NCI-H446 treated with DMSO at 0.1 percent for 48 hours (cell line): Measurements from ENCODE around the gene BICDL2.

Experiments
- DNase-seq: peaks from one replicate; lab custom pipeline; 2025; lab: John Stamatoyannopoulos, UW

The BICDL2 gene

GRCh38 chr16:3047387-3047720 is 10.6 kb upstream of the BICDL2 start:
- DNase-seq: no peak

DNA sequence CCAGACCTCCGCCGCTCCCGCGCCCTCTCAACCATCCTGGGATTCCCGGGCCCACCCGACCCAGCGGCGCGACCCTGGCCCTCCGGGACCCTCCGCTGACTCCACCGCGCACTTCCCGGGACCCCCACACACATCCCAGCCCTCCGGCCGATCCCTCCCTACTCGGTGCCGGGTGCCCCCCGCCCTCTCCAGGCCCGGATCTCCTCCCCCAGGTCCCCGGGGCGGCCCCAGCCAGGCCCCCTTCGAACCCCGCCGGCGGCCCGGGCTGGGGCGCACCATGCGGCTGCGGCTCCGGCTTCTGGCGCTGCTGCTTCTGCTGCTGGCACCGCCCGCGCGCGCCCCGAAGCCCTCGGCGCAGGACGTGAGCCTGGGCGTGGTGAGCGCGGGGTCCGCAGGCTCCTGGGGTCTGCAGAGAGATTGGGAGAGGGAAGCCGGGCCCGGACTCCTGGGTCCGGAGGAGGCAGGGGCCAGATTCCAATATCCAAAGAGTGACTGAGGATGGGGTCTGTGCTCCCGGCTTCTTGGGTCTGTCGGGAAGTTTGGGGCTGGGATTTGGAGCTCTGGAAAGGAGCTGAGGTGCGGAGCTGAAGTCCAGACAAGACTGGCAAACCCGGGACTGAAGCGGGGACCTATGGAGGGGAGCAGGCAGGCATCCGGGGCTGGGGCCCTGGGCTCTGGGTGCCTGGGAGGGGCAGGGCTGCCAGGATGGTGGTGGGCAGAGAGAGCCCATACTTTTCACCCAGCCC is 10.1 kb upstream of the BICDL2 start:
- DNase-seq: no peak

DNA sequence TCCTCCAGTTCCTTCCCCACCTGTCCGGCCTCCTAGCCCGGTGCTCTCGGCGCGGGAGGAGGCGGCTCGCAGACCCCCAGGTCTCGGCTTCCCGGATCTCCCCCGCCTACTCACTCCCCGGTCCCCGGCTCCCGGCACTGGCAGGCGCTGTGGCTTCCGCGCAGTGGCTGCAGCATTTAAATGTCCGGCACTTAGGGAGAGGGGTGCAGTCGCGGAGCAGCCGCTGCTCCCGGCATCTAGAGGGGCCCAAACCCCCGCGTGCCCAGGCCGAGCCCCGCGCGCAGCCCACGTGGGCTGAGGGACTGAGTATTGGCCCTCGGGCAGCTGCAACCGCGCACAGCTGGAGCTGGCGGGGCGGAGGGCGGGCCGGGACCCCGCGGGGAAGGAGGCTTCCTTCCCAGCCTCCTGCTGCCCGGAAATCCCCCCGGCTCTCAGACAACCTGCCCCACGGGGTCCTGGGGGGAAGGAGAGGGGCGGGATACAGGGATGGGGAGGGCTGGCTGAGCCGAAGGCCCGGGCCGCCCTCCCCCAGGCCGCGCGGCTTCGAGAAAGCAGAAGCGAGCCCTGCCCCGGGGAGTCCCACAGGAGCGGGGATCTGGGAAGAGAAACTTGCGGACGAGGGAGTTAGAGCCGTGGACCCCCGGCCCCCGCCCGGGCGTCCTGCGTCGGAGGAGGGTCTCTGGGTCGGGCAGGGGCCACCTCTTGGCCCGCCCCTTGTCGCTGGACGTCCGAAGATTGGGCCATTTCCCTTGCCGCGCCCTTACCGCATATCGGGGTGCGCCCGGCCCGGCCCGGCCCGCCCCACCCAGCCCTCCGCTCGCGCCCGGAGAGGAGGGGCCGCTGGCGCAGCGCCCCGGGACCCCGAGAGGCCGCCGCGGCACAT is 9.3 kb upstream of the BICDL2 start, which contains the start of gene MMP25:
Gene MMP25 (plus strand): TSS at position 804 of the 883 bp plus-strand sequence. CDS start 357 bp downstream, outside the sequence.
- DNase-seq: no peak

GRCh38 chr16:3044708-3045107 is 8.0 kb upstream of the BICDL2 start:
- no peak for DNase-seq

DNA sequence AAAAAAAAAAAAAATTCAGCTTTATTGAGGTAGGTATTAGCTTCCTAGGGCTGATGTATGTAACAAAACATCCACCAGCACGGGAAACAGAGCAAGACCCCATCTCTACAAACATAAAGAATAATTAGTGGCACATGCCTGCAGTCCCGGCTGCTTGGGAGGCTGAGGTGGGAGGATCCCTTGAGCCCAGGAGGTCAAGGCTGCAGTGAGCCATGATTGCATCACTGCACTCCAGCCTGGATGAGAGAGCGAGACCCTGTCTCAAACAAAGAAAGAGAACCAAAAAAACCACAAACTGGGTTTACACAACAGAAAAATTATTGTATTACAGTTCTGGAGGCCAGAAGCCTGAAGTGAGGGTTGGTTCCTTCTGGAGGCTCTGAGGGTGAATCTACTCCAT is 5.6 kb upstream of the BICDL2 start:
- no peak for DNase-seq

- DNase-seq: no peak
These were observed 2.2 kb upstream of the BICDL2 start for GRCh38 chr16:3038896-3039295.

GRCh38 chr16:3038256-3038655 is 1.5 kb upstream of the BICDL2 start:
- DNase-seq: no peak

DNA sequence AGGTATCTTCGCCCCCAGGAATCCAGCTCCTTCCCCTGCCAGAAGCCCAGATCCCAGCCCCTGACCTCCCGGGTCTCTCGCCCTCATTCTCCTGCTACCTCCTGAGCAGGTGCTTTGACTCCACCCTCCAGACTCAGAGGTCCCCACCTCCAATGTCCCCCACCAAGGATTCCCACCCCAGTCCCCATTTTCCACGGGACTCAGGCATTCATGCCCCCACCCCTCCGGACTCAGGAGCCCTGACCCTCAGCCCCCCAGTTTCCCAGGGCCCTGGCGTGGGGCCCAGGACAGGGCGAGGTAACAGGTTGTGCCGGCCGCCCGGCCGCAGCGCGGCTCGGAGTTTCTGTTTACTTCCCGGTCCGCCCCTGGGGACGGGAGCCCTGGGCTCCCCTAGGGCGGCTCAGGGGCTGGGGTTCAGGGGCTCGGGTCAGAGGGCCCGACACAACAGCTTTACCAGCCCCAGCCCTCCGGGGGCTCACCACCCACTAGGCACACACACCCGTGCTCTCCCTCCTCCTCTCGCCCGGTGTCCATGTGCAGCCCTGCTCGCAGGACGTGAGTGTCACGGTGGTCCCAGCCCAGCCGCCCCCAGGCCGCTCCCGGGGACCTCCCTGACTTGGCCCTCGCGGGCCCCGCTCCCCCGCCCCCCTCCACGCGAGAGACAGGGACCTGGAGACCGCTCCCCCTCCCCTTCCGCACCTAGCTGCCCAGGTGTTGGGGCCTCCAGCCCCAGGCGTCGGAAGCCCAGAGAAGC is 595 bp downstream of the BICDL2 start:
- no peak for DNase-seq

DNA sequence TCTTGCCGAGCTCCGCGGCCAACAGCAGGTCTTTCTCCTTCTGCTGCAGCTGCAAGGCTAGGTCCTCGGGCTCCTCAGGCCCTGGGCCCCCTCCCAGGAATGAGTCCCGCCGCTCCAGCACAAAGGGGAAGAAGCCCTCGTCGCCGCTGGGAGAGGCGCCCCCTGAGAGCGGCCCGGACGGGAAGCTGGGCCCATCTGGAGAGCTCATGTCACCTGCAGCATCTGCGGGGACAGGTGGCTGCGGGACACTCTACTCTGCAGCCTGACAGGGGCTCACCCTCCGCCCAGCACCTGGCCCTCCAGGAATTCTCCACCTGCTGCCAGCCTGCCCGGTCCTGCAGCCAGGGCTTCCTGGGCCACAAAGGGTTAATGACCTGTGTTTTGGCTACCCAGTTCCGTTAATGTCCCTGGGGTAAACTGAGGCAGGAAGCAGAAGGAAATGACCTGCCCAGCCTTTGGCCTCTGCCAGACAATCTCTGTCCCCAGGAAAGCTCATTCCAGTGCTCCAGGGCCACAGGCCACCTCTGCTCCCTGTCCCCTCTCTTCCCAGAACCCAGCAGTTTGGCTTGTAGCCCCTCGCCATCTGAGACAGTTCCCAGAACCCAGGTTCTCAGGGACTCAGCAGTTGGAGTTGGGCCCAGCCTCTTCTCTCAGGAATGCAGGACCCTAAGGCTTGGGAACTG is 1.3 kb downstream of the BICDL2 start:
- no peak for DNase-seq

- DNase-seq: no peak
These were observed 4.1 kb downstream of the BICDL2 start for GRCh38 chr16:3032624-3033023.

- no peak for DNase-seq
These were observed 6.2 kb downstream of the BICDL2 start for GRCh38 chr16:3030222-3031212.

- DNase-seq: no peak
These were observed 7.1 kb downstream of the BICDL2 start for GRCh38 chr16:3029491-3030221.

DNA sequence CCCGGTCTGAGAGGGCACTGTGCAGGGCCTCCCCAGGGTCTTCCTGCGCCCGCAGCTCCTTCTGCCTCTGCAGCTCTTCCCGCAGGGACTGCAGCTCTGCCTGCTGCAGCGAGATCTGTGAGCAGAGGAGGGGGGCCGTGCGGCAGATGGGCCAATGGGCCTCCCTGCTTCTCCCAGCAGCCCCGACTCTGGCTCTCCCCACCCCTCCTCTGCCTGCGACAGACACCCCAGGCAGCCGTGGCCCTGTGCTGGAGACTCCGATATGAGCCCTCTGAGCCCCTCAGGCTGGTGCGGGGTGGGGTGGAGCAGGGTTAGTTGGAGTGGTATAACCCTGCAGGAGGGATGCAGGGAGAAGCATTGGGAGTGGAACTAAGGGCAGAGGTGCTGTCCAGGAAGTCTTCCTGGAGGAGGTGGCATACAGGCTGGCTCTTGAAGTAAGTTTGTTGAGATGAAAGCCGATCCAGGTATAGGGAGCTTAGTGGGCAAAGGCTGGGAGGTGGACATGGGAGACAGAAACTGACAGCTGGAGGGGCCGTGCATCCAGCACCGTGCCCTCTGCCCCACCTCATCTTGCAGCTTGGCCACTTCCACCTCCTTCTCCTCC is 7.9 kb downstream of the BICDL2 start:
- no peak for DNase-seq

DNA sequence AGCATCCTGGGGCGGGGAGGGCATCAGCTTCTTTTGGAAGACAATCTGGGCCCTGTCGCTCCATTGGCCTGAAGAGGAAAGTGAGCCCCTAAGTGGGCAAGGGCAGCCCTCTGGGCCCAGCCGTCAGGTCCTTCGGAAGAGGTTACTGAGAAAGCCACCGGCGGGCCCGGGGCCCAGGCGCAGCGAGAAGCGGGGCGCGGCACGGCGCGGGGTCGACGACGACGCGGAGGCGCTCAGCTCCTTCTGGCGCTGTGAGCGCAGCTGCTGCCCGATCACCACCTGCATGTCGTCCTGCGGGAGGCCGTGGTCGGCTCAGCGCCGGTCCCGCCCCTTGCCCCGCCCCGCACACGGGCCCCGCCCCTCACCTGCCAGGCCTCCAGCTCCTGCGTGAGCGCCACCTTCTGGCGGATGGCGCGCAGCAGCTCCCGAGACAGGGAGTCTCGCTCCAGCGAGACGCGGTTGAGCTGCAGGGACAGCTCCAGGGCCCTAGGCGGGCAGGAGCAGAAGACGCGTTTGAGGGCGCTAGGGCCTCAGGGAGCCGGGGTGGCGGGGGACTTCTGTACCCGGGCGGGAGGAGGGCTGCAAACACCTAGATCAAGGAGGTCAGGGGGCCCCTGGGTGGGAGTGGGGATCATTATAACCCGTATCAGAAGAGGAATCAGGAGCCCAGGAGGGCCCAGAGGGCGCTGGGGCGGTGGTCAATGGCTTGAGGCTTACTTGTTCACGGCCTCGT is 8.6 kb downstream of the BICDL2 start:
- DNase-seq: no peak

- no peak for DNase-seq
These were observed 9.3 kb downstream of the BICDL2 start for GRCh38 chr16:3027489-3027795.

GRCh38 chr16:3026609-3027488 is 9.9 kb downstream of the BICDL2 start:
- DNase-seq: no peak

GRCh38 chr16:3026003-3026378 is 10.8 kb downstream of the BICDL2 start:
- DNase-seq: no peak
